Large intestine (tissue), 3 donors: ENCODE measurements around the gene C2CD5. TPM values are rescaled to one million over a fixed set of nuclear protein-coding genes. Genes with fewer than 3 reads are reported as not detected.

Experiments
- DNase-seq, 2 donors: peaks; one replicate each; pipeline versions ENCODE4 v3.0.0 to v3.0.0-alpha.2; 2013
- H3K27ac ChIP-seq: one replicate; pipeline ENCODE4 v1.5.1; 2013; ENCODE audit warnings: low read length
- H3K27me3 ChIP-seq: 2 replicates; pipeline ENCODE4 v1.6.1; 2013; ENCODE audit warnings: low read length; ENCODE audit not compliant: control insufficient read depth, insufficient read depth
- H3K36me3 ChIP-seq: 2 replicates; pipeline ENCODE4 v1.6.1; 2013; ENCODE audit warnings: low read length; ENCODE audit not compliant: control insufficient read depth, insufficient read depth
- H3K4me1 ChIP-seq: one replicate; pipeline ENCODE4 v1.6.1; 2013; ENCODE audit warnings: low read length; ENCODE audit not compliant: control insufficient read depth, insufficient read depth
- H3K4me3 ChIP-seq: one replicate; pipeline ENCODE4 v1.5.1; 2013; ENCODE audit warnings: low read length
- H3K9me3 ChIP-seq: one replicate; pipeline ENCODE4 v1.6.1; 2013; ENCODE audit warnings: mild to moderate bottlenecking, low read depth, low read length, moderate library complexity; ENCODE audit not compliant: control insufficient read depth
- WGBS: methylation state at CpG from one replicate; pipeline ENCODE4 v1.1.5; 2013; ENCODE audit warnings: low lambda C conversion rate; ENCODE audit not compliant: insufficient coverage; 5-methylcytosine and 5-hydroxymethylcytosine counted together
- polyA plus RNA-seq: library from polyadenylated mRNA; unstranded; fragments of 120-200 nt; gene quantifications from one replicate; pipeline ENCODE4 v1.2.1, GENCODE V29; 2013

C2CD5 gene
- polyA plus RNA-seq, 1 donor, result 61.6 TPM

DNA sequence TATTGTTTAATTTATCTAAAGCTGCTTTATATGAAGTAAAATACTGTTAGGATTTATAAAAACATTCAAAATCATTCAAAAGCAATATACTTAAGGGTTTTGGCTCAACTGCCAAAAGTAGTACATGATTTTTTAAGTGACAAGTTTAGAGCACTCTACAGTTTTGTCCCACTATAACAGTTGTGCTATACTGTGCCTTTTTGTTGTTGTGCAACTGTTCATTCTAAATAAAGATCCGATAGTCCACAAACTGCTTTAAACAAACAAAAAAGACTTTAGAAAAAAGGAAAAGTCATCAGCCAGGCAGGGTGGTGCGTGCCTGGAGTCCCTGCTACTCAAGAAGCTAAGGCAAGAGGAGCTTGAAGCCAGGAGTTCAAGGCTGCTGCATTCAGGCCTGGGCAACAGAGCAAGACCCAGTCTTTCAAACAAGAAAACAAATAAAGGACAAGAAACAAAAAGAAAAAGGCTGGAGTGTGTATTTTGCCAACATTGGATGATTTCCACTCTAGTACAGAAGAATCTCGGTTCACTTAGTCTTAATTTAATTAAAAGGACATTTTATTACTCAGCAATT lies 7.3 kb downstream of the C2CD5 start:
- H3K9me3 ChIP-seq, result no peaks in the 10 kb centered on the region
- H3K27ac ChIP-seq, result no peak overlapping the region
- H3K36me3 ChIP-seq, result peaks cover 19% of the 10 kb centered on the region
- DNase-seq, result no peak
- no peaks in the 10 kb centered on the region for H3K27me3 ChIP-seq
- no peak overlapping the region for H3K4me3 ChIP-seq
- WGBS, result 100% methylated on average over 1 of the region's 3 CpGs
- H3K4me1 ChIP-seq, result no peaks in the 10 kb centered on the region

- Histone ChIP-seq H3K36me3 (peaks cover 20% of the 10 kb centered on the region), H3K4me3 (no peak overlapping the region), H3K27me3 (no peaks in the 10 kb centered on the region), H3K4me1 (no peaks in the 10 kb centered on the region), H3K27ac (no peak overlapping the region), H3K9me3 (no peaks in the 10 kb centered on the region)
- no peak for DNase-seq
- WGBS, result 90% methylated on average over 2 of the region's 2 CpGs
Measured at GRCh38 chr12:22536346-22536945, 7.9 kb downstream of the C2CD5 start.

DNA sequence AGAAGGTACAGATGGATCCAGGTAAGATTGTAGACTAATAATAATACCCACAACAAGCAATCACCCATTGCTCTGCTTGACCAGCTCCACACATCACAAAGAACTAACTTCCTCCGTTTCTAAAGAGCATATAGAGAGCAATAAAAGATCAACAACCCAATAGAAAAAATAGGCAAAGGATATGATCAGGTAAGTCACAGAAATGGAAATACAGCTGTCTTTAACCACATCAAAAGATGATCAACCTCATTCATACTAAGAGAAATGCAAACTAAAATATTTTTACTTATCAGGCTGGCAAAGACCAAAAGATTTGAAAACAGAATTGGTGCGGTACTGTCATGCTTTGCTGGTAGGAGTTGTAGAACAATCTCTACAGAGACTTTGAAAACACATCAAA lies 8.9 kb downstream of the C2CD5 start:
- 100% methylated on average over 1 of the region's 2 CpGs for WGBS
- H3K27me3 ChIP-seq, result no peaks in the 10 kb centered on the region
- H3K36me3 ChIP-seq, result peaks cover 21% of the 10 kb centered on the region
- no peaks in the 10 kb centered on the region for H3K4me1 ChIP-seq
- DNase-seq, result no peak
- H3K9me3 ChIP-seq, result no peaks in the 10 kb centered on the region
- H3K27ac ChIP-seq, result no peak overlapping the region
- H3K4me3 ChIP-seq, result no peak overlapping the region

GRCh38 chr12:22535038-22535437 lies 9.3 kb downstream of the C2CD5 start:
- Histone ChIP-seq H3K27me3 (no peaks in the 10 kb centered on the region), H3K27ac (no peak overlapping the region), H3K36me3 (peaks cover 21% of the 10 kb centered on the region), H3K4me3 (no peak overlapping the region), H3K4me1 (no peaks in the 10 kb centered on the region), H3K9me3 (no peaks in the 10 kb centered on the region)
- DNase-seq, result no peak
- 100% methylated on average over 1 of the region's 1 CpG for WGBS

DNA sequence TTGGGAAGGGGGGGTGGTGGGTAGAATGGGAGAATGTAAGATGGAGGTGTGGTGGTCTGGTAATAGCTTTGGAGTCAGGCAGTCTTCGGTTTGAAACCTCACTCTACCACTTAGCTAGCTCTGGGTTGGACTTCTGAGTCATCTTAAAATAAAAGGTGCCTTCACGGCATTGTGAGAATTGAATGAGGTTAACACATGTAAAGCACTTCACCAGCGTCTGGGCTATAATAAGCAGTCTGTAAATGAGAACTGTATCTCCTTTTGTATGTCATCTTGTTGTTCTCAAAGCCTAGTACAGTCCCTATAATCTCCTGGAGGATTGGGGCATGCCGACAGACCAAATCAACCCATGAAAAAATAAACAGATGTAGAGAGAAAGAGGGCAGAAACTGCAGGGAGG lies 11.2 kb downstream of the C2CD5 start:
- H3K27ac ChIP-seq, result no peak overlapping the region
- WGBS, result no CpG with 5 or more reads among the region's 4 CpGs

GRCh38 chr12:22532317-22532716 lies 12.0 kb downstream of the C2CD5 start:
- H3K27me3 ChIP-seq, result no peaks in the 10 kb centered on the region
- no peaks in the 10 kb centered on the region for H3K4me1 ChIP-seq
- H3K27ac ChIP-seq, result no peak overlapping the region
- WGBS, result no CpG with 5 or more reads among the region's 4 CpGs
- DNase-seq, result no peak
- no peak overlapping the region for H3K4me3 ChIP-seq
- H3K36me3 ChIP-seq, result peaks cover 23% of the 10 kb centered on the region
- H3K9me3 ChIP-seq, result no peaks in the 10 kb centered on the region

More for the DNA sequence above, 11.2 kb downstream of the C2CD5 start:
- Histone ChIP-seq H3K27me3 (no peaks in the 10 kb centered on the region), H3K4me1 (no peaks in the 10 kb centered on the region), H3K9me3 (no peaks in the 10 kb centered on the region), H3K36me3 (peaks cover 20% of the 10 kb centered on the region), H3K4me3 (no peak overlapping the region)
- DNase-seq, result no peak

DNA sequence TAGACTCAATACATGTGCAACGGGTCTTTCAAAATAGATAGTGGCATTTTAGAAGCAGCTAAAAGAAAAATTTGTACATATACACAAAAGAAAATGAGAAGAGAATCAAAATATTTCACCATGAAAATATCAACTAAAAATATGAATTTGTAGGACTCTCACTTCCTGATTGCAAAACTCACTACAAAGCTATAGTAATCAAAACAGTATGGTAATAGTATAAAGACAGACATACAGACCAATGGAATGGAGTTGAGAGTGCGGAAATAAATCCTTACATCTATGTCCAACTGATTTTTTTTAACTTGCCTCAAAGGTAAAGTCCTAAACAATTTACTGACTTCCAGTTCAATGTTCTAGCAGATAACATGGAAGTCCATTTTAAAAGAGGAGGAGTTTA lies 13.1 kb downstream of the C2CD5 start:
- DNase-seq, result no peak
- Histone ChIP-seq H3K27ac (no peak overlapping the region), H3K4me3 (no peak overlapping the region), H3K36me3 (peaks cover 26% of the 10 kb centered on the region), H3K9me3 (no peaks in the 10 kb centered on the region), H3K4me1 (no peaks in the 10 kb centered on the region), H3K27me3 (no peaks in the 10 kb centered on the region)
- WGBS, result 100% methylated on average over 1 of the region's 2 CpGs

- H3K9me3 ChIP-seq, result no peaks in the 10 kb centered on the region
- DNase-seq, result peak; percentile 9 to 38
- no peaks in the 10 kb centered on the region for H3K4me1 ChIP-seq
- H3K27ac ChIP-seq, result no peak overlapping the region
- no peak overlapping the region for H3K4me3 ChIP-seq
- 100% methylated on average over 1 of the region's 3 CpGs for WGBS
- H3K36me3 ChIP-seq, result peaks cover 33% of the 10 kb centered on the region
- H3K27me3 ChIP-seq, result no peaks in the 10 kb centered on the region
Measured at GRCh38 chr12:22529281-22530060, 14.9 kb downstream of the C2CD5 start.

GRCh38 chr12:22527999-22528398 lies 16.3 kb downstream of the C2CD5 start:
- no CpG with 5 or more reads among the region's 1 CpG for WGBS
- peaks cover 34% of the 10 kb centered on the region for H3K36me3 ChIP-seq

GRCh38 chr12:22526836-22527235 lies 17.5 kb downstream of the C2CD5 start:
- H3K9me3 ChIP-seq, result no peaks in the 10 kb centered on the region
- no peak for DNase-seq
- peaks cover 39% of the 10 kb centered on the region for H3K36me3 ChIP-seq
- no peak overlapping the region for H3K4me3 ChIP-seq
- no peak overlapping the region for H3K27ac ChIP-seq
- H3K27me3 ChIP-seq, result no peaks in the 10 kb centered on the region
- no peaks in the 10 kb centered on the region for H3K4me1 ChIP-seq
- no CpG with 5 or more reads among the region's 3 CpGs for WGBS

More at GRCh38 chr12:22527999-22528398, 16.3 kb downstream of the C2CD5 start:
- Histone ChIP-seq H3K4me1 (no peaks in the 10 kb centered on the region), H3K27ac (no peak overlapping the region), H3K4me3 (no peak overlapping the region), H3K27me3 (no peaks in the 10 kb centered on the region), H3K9me3 (no peaks in the 10 kb centered on the region)
- no peak for DNase-seq
